Measurements from ENCODE around the gene CD19.
A peak's percentile ranks its signal among the peaks of the same experiment; 100 is the strongest.

DNA sequence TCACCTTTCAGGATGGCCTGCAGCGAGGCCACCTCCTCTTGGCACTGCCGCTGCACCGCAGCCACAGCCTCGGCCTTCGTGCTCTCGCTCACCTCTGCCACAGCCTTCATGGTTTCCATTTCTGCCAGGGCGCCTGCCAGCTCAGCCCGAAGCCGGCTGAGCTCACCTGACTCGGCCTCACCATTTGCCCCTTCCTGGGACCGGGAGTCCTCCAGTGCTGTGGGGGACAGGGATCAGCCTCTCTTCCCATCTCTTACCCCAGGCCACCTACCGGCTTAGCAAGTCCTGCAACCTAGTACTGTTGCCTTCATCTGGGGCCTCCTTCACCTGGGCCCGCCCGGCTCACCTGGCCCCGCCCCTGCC lies 7.4 kb upstream of the CD19 start:
- TF ChIP-seq, protein P1, sequence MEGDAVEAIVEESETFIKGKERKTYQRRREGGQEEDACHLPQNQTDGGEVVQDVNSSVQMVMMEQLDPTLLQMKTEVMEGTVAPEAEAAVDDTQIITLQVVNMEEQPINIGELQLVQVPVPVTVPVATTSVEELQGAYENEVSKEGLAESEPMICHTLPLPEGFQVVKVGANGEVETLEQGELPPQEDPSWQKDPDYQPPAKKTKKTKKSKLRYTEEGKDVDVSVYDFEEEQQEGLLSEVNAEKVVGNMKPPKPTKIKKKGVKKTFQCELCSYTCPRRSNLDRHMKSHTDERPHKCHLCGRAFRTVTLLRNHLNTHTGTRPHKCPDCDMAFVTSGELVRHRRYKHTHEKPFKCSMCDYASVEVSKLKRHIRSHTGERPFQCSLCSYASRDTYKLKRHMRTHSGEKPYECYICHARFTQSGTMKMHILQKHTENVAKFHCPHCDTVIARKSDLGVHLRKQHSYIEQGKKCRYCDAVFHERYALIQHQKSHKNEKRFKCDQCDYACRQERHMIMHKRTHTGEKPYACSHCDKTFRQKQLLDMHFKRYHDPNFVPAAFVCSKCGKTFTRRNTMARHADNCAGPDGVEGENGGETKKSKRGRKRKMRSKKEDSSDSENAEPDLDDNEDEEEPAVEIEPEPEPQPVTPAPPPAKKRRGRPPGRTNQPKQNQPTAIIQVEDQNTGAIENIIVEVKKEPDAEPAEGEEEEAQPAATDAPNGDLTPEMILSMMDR (IDR thresholded peaks at IDR 0.05) = peak in 3 of 6 experiments; percentile 57 to 65 (median 62)
- peak; percentile 50 to 85 for TF ChIP-seq POLR2A (IDR thresholded peaks at IDR 0.05)
